AG09309 (cell line): ENCODE data around the gene CLIC4.
"Not testable (repeated sequence)": the region's sequence is repeated elsewhere in the genome, so short reads cannot be mapped to it uniquely, and the experiment has no call there.

Experiments
- DNase-seq: peaks from one replicate; pipeline ENCODE4 v3.0.0-alpha.2; 2010; ENCODE audit warnings: low read depth
- H3K4me3 ChIP-seq: 2 replicates; pipeline ENCODE4 v1.5.1; 2011; ENCODE audit warnings: mild to moderate bottlenecking, low read depth, low read length, moderate library complexity; ENCODE audit not compliant: control insufficient read depth
- TF ChIP-seq, protein P1 (sequence below): IDR thresholded peaks from 2 replicates; pipeline ENCODE4 v1.5.1; 2011; ENCODE audit warnings: mild to moderate bottlenecking, low read depth, low read length, inconsistent platforms; ENCODE audit not compliant: insufficient read depth, control insufficient read depth; ENCODE audit errors: missing control alignments

CLIC4 gene

DNA sequence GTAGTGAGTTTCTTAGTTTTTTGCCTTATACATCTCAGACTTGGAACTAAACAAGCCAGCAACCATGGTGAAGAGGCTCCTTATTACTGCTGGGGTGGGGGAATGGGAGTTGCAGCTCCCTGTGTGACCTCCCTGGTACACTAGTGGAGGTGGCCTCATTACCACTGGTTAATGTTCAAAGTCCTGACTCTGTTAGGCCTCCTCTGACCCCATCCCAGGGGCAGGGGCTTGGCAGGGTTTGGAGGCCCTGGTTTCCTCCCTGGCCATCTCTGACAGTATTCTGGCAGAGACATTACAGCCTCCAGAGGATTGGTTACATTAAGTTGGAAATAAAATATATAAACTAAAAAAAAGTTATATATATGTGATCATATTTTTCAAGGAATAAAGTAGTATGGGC, 45.2 kb downstream of the CLIC4 start:
- TF ChIP-seq, protein P1, sequence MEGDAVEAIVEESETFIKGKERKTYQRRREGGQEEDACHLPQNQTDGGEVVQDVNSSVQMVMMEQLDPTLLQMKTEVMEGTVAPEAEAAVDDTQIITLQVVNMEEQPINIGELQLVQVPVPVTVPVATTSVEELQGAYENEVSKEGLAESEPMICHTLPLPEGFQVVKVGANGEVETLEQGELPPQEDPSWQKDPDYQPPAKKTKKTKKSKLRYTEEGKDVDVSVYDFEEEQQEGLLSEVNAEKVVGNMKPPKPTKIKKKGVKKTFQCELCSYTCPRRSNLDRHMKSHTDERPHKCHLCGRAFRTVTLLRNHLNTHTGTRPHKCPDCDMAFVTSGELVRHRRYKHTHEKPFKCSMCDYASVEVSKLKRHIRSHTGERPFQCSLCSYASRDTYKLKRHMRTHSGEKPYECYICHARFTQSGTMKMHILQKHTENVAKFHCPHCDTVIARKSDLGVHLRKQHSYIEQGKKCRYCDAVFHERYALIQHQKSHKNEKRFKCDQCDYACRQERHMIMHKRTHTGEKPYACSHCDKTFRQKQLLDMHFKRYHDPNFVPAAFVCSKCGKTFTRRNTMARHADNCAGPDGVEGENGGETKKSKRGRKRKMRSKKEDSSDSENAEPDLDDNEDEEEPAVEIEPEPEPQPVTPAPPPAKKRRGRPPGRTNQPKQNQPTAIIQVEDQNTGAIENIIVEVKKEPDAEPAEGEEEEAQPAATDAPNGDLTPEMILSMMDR: no peak
- H3K4me3 ChIP-seq: no peak overlapping the region
- DNase-seq: no peak

DNA sequence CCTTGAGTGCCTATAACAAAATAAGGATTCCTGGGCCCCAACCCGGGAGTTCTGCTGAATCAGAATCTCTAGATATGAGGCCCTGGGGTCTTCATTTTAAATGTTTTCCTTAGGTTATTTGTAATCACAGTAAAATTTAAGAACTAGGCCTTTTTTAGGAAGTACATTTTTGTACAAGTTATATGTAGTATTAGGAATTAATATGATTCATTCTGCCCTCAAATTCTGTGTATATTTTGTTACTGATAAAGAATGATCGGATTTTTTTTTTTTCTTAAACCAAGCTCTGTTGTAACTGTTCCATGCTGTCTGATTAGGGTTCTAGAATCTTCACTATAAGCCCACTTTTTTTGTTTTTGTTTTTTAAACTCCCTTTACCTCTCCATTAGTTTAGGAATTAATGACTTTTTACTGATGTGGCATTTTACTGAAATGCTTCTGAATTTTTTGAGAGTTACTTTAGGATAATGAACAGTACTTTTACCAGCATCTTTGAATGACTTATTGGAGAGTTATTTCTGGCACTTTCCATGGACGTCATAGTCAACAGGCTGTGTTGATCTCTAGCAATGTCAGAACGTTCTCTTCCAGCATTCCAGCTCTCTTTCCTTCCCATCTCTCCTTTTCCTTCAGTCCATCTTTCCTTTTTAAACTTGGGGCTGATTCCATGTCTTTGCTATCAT, 48.3 kb downstream of the CLIC4 start:
- peak; percentile 40 for DNase-seq
- TF ChIP-seq, protein P1: no peak
- no peak overlapping the region for H3K4me3 ChIP-seq

DNA sequence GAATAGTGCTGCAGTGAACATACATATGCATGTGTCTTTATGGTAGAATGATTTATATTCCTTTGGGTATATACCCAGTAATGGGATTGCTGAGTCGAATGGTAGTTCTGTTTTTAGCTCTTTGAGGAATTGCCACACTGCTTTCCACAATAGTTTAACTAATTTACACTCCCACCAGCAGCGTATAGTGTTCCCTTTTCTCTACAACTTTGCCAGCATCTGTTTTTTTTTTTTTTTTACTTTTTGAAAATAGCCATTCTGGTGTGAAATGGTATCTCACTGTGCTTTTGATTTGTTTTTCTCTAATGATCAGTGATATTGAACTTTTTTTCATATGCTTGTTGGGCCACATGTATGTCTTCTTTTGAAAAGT, 48.9 kb downstream of the CLIC4 start:
- DNase-seq, H3K4me3 ChIP-seq: not testable (repeated sequence)

DNA sequence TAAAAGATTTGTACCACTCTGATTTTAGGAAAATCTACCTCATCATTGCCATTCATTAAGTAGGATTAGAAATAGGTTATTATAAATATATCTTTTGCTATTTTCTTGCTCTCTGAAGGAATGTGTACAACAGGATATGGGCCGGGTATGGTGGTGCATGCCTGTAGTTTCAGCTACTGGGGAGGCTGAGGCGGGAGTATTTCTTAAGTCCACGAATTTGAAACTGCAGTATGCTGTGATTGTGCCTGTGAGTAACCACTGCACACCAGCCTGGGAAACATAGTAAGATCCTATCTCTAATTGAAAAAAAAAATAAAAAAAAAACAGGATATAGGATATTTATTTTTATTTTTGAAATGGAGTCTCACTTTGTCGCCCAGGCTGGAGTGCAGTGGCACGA, 50.0 kb downstream of the CLIC4 start:
- TF ChIP-seq, protein P1: no peak
- no peak overlapping the region for H3K4me3 ChIP-seq
- no peak for DNase-seq

DNA sequence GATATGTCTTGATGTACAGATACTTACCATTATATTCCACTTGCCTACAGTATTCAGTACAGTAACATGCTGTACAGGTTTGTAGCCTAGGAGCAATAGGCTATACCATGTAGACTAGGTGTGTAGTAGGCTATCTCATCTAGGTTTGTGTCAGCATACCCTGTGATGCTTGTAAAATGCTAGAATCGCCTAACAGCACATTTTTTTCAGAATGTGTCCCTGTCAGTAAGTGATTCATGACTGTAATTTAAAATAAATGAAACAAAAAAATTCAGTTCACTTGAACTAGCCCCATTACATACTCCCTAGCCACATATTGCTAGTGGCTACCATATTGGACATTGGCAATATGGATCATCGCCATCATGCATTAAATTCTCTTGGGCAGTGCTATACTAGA, 51.3 kb downstream of the CLIC4 start:
- TF ChIP-seq, protein P1: no peak
- no peak for DNase-seq
- no peak overlapping the region for H3K4me3 ChIP-seq

DNA sequence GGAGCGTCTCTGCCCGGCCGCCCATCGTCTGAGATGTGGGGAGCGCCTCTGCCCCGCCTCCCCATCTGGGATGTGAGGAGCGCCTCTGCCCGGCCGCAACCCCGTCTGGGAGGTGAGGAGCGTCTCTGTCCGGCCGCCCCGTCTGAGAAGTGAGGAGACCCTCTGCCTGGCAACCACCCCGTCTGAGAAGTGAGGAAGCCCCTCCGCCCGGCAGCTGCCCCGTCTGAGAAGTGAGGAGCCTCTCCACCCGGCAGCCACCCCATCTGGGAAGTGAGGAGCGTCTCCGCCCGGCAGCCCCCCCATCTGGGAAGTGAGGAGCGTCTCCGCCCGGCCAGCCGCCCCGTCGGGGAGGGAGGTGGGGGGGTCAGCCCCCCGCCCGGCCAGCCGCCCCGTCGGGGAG, 54.0 kb downstream of the CLIC4 start:
- DNase-seq, H3K4me3 ChIP-seq: not testable (repeated sequence)

DNA sequence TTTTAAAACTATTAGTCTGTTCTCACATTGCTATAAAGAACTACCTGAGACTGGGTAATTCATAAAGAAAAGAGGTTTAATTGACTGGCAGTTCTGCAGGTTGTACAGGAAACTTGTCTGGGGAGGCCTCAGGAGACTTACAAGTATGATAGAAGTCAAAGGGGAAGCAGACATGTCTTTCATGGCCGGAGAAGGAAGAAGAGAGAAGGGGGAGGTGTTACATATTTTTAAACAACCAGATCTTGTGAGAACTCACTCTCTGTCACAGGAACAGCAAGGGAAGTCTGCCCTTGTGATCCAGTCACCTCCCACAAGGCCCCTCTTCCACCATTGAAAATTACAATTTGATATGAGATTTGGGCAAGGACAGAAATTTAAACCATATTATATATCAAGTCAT, 55.9 kb downstream of the CLIC4 start:
- TF ChIP-seq, protein P1: no peak
- no peak overlapping the region for H3K4me3 ChIP-seq
- no peak for DNase-seq

DNA sequence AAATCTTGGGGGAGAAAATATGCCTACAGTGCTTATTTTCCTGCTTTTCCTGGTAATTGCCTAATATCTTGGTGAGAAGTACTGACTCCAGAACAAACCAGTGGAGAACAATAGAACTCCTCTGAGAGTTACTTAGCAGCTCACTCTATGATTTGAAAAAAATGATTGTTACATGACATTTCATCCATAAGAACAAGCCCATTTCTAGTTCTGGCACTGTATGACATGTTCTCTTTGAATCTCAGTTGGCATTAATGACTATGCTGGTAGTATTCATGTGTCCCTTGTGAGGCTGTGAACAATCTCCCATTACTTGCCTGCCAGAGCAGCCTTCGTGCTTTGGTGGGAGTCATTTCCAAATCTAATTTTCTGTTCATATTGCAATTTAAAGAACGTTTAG, 58.0 kb downstream of the CLIC4 start:
- TF ChIP-seq, protein P1: no peak
- no peak for DNase-seq
- H3K4me3 ChIP-seq: no peak overlapping the region
